ENCODE measurements around the gene UCHL5.

The UCHL5 gene, protein sequence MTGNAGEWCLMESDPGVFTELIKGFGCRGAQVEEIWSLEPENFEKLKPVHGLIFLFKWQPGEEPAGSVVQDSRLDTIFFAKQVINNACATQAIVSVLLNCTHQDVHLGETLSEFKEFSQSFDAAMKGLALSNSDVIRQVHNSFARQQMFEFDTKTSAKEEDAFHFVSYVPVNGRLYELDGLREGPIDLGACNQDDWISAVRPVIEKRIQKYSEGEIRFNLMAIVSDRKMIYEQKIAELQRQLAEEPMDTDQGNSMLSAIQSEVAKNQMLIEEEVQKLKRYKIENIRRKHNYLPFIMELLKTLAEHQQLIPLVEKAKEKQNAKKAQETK

DNA sequence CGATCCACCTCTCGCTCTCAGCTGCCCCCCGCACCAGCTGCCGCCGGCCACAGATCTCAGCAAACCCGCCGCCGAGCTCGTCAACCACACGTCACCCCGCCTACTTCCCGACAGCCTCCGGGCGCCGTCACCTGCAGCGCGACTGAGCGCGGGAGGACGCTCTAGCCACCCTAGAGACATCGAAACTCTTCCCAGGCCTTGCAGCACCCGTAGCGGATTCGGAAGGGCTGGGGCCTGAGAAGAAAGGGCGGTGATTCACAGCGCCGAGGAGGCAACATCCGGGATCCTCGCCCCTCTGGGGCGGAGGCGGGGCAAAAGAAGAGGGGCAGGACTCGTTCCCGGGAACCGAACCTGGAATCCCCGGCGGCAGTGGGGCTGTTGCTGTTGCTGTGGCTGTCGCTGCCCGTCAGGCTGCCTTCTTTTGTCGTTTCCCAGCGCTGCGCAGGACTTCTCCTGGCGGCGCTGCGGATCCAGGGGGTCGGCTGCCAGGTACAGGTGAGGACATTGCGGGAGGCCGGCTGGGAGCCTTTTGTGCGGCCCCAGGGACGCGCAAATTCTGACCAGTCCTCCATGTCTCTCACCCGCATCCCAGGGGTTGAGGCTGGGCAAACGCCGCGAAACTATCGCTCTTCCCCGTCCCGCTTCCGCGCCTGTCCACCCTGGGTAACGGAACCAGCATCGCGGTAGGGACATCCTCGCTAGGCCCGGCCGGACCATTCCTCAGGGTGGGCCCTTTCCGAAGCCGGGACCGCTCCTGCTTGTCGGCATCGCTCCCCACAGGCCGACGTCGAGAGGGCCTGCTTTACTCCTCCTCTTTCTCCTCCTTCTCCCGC is at the start of gene UCHL5, which contains the start of gene RO60:
Gene UCHL5, minus strand, starts transcription at position 79 of the 833 bp plus-strand sequence. CDS start 100 bp downstream, outside the sequence.
Gene RO60, plus strand, starts transcription at position 331 of the 833 bp plus-strand sequence. CDS start 9,443 bp downstream, outside the sequence.
- DNase-seq (ENCODE audit: low read depth in 2 of 2): peak; percentile 89 to 91

DNA sequence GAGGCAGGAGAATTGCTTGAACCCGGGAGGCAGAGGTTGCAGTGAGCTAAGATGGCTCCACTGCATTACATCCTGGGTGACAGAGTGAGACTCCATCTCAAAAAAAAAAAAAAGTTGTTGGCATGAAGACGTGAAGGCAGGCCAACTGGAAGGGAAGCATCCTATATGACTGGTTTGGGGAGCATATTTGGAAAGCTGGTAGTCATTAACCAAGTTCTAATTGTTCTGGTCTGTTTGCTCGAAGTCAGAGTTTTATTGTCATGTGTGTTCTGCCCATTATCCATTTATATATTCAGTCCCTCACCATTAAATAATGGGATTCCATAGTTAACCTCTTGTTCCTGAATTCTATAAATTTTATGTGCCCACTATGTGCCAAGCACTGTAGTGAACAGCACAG is 49.3 kb upstream of the UCHL5 start:
- DNase-seq (ENCODE audit: low read depth in 2 of 2): no peak

DNA sequence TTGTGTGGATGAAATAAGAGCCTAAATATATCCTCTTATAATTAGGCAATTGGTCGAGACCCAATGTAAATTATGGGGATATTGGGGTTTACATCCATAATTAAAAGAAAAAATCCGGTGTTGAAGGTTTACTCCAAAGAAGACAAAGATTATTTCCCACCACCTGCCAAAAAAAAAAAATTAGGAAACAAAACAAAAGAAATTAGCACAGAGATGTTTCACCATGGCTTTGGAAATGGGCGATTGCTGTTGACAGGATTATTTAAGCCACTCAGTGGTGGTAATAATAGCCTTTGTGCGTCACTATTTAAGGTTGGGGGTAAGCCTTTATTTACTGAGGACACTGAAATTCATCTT is 46.6 kb upstream of the UCHL5 start:
- no peak for DNase-seq (ENCODE audit: low read depth in 2 of 2)

GRCh38 chr1:193104907-193105820 is 46.0 kb upstream of the UCHL5 start, which contains the start of gene GLRX2:
Gene GLRX2 (minus strand): TSS chr1:193105414. CDS start chr1:193105382, 32 bp downstream.
- DNase-seq (ENCODE audit: low read depth in 2 of 2): peak; percentile 55 to 56

GRCh38 chr1:193104502-193104906 is 45.3 kb upstream of the UCHL5 start:
- no peak for DNase-seq (ENCODE audit: low read depth in 2 of 2)

- DNase-seq (ENCODE audit: low read depth in 2 of 2): no peak
Observed at GRCh38 chr1:193103759-193104501, 44.8 kb upstream of the UCHL5 start.

DNA sequence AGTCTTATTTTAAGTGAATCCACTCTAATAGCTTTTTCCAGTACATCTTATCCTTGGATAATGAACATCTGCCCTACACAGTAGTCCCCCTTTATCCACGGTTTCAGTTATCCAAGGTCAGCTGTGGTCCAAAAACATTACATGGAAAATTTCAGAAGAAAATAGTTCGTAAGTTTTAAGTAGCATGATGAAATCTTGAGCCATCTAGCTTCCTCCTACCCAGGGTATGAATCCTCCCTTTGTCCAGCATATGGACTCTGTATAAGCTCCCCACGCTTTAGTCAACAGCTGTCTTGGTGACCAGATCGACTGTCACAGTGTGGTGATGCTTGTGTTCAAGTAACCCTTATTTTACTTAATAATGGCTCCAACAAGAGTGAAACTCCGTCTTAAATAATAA is 43.5 kb upstream of the UCHL5 start:
- no peak for DNase-seq (ENCODE audit: low read depth in 2 of 2)

GRCh38 chr1:193094112-193094511 is 35.0 kb upstream of the UCHL5 start:
- no peak for DNase-seq (ENCODE audit: low read depth in 2 of 2)

DNA sequence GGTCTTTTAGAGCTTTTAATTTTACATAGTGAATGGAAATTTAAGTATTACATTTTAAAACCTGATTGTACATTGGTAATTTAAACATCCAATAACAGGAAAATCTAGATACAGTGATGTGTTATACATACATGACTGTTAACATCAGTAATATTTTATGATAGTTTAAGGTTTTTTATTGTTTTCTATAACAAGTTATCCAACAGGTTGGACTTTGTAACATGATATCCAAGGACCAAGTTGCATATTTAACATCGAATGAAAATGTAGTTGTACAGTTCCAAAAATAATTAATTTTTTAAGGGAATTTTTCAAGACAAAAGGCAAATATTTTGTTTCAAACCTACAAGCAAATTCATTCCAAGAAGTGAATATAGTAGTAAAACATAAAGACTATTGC is 31.7 kb upstream of the UCHL5 start:
- DNase-seq (ENCODE audit: low read depth in 2 of 2): no peak

DNA sequence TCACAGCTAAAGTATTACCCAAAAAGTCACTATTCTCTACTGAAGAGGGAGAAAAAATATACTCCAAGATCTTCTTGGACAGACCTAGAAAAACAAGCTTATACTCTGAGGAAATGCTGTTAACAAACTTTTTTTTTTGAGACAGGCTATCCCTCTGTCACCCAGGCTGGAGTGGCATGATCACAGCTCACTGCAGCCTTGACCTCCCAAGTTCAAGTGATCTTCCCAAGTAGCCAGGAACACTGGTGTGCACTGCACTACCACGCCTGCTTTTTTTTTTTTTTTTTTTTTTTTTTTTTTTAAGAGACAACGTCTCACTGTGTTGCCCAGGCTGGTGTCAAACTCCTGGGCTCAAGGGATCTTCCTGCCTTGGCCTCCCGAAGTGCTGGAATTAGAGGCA is 28.7 kb upstream of the UCHL5 start:
- DNase-seq (ENCODE audit: low read depth in 2 of 2): no peak

DNA sequence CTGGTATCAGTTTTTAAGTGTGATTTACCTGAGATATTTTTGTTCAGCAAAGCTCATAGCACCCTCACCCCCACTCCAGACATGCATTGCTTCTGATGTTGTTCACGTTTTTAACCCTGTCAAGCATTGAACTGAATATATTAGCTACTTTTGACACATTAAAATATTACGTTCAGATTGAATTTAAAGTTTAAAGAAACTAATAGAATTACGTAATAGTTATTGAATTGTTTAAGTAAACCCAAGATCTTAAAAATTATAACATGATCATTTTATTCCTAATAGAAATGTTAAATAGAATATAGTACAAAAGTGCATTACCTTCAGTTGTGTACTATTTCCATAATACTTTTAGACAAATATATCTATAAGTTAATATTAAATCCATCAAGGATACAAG is 27.2 kb upstream of the UCHL5 start:
- DNase-seq (ENCODE audit: low read depth in 2 of 2): no peak

DNA sequence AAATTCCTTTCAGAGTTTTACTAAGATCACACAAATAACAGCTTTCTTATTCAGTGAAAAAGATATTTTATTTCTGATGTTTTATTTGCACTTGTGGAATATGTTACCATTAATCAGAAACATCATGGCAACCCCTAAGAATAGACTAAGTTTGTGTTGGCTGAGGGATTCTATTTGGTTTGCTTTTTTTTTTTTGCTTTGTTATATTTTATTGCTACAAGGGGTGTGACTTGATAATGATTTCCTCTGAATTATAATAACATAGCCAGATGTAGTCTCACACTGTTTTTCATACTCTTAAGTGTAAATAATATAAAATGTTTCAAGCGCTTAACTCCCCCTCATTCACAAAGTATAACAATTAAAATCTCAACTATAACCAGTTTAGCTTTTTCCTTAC is 26.1 kb upstream of the UCHL5 start:
- DNase-seq (ENCODE audit: low read depth in 2 of 2): no peak

DNA sequence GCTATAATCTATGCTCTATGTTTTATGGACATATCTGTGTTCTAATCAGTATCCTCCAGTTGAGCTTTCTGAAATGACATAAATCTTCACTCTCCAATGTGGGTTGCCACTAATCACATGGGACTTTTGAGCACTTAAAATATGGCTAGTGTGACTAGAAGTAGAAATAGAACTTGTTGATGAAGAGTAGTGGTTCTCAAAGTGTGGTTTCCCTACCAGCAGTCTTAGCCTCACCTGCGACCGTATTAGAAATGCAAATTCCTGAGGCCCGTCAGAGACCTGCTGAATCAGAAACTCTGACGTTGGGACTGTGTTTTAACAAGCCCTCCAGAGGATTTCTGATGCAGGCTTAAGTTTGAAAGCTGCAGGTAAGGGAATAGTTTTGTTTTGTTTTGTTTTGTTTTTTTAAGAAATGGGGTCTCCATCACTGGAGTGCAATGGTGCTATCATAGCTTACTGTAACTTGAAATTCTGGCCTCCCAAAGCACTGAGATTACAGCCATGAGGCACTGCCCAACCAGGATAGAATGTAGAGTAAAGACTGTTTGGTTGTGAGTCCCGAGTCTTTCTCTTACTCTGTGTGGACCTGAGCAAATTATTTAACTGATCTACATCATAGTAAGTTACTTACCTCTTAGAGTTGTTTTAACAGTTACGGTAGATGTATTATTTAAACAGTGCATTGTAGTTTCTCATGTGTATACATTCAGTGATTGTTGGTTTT is 24.4 kb upstream of the UCHL5 start:
- no peak for DNase-seq (ENCODE audit: low read depth in 2 of 2)

GRCh38 chr1:193079187-193079586 is 20.0 kb upstream of the UCHL5 start:
- DNase-seq (ENCODE audit: low read depth in 2 of 2): no peak

- DNase-seq (ENCODE audit: low read depth in 2 of 2): no peak
Observed at GRCh38 chr1:193077991-193078390, 18.8 kb upstream of the UCHL5 start.

GRCh38 chr1:193070942-193071341 is 11.8 kb upstream of the UCHL5 start:
- DNase-seq (ENCODE audit: low read depth in 2 of 2): no peak

DNA sequence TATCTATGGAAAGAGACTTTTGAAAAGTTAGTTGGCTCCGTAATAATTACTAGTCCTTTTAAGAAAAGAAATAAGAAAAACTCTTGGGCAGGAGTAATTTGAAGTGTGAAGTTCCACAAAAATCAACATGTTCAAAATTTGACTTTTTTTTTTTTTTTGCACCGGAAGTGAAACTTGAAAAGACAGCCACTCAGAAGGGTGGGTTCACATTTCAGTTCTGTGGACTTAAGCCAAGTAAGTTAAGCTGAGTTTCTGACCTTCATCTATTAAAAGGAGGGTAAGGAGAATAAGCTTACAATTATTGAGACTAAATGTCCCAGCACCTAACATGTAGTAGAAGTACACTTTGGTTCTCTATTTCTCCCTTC is 11.2 kb upstream of the UCHL5 start:
- DNase-seq (ENCODE audit: low read depth in 2 of 2): no peak

- no peak for DNase-seq (ENCODE audit: low read depth in 2 of 2)
Observed at GRCh38 chr1:193069748-193070385, 10.7 kb upstream of the UCHL5 start.

DNA sequence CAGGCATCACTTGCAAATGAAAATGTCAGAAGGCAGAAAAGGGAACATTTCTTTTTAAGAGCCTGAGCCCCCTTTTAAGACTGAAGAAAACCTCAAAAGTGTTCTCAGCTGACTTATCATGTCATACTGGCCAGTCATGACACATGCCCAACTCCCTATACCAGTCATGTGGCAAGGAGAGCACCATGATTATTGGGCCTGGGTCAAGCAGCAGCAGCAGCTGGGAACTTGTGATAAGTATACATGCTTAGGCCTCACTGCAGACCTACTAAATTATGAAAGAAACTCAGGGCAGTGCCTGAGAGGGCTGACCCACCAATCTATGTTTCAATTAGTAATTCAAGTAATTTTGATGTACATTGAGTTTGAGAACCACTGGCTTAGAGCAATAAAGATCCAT is 8.9 kb upstream of the UCHL5 start:
- no peak for DNase-seq (ENCODE audit: low read depth in 2 of 2)

DNA sequence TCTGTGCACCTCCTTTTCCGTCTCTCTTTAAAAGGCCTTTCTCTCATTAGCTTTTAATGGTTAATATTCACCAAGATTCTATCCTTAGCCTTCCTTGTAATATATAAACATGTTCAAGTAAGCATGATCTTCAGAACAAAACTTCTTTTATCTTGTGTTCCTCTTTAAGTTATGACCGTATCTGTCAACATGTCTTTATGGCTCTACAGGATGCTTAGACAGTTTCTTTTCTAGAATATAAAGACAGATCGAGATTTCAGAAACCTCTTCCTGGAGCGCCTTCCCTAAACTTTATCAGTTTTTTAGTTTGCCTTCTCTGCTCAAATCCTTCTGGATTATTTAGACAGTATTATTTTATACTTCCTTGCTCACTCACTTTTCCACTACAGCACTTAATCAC is 7.4 kb upstream of the UCHL5 start:
- no peak for DNase-seq (ENCODE audit: low read depth in 2 of 2)

All from stimulated activated CD8-positive, alpha-beta memory T cell treated with anti-CD3 and anti-CD28 coated beads, Interleukin-15, amount 100 ng/mL, for 4 hours (primary cell).